Stimulated activated CD8-positive, alpha-beta memory T cell treated with anti-CD3 and anti-CD28 coated beads, Interleukin-15, amount 100 ng/mL, for 4 hours (primary cell): ENCODE measurements around the gene PIK3R6.
"Not testable (repeated sequence)": the region's sequence is repeated elsewhere in the genome, so short reads cannot be mapped to it uniquely, and the experiment has no call there.

Experiments used
- DNase-seq, 2 donors: peaks; one replicate each; pipeline ENCODE4 v3.0.0-alpha.2; 2020; ENCODE audit warnings: low read depth in 2 of 2

The PIK3R6 gene

GRCh38 chr17:8825802-8826201, 41.7 kb downstream of the PIK3R6 start:
- DNase-seq: no peak

GRCh38 chr17:8823279-8823678, 44.2 kb downstream of the PIK3R6 start:
- no peak for DNase-seq

- DNase-seq: no peak
These were observed 45.0 kb downstream of the PIK3R6 start for GRCh38 chr17:8822401-8823035.

GRCh38 chr17:8821446-8822105, 45.9 kb downstream of the PIK3R6 start:
- no peak for DNase-seq

- DNase-seq: no peak
These were observed 47.0 kb downstream of the PIK3R6 start for GRCh38 chr17:8820311-8821010.

GRCh38 chr17:8818654-8819330, 48.7 kb downstream of the PIK3R6 start:
- no peak for DNase-seq

GRCh38 chr17:8818047-8818446, 49.4 kb downstream of the PIK3R6 start:
- no peak for DNase-seq

GRCh38 chr17:8806926-8807550, 60.4 kb downstream of the PIK3R6 start:
- DNase-seq: no peak

- no peak for DNase-seq
These were observed 61.1 kb downstream of the PIK3R6 start for GRCh38 chr17:8806253-8806925.

- DNase-seq: not testable (repeated sequence)
These were observed 62.1 kb downstream of the PIK3R6 start for GRCh38 chr17:8805396-8805795.

- no peak for DNase-seq
These were observed 63.7 kb downstream of the PIK3R6 start for GRCh38 chr17:8803531-8804420.

- no peak for DNase-seq
These were observed 66.2 kb downstream of the PIK3R6 start for GRCh38 chr17:8801135-8801840.

GRCh38 chr17:8800656-8801055, 66.8 kb downstream of the PIK3R6 start:
- no peak for DNase-seq

- no peak for DNase-seq
These were observed 67.8 kb downstream of the PIK3R6 start for GRCh38 chr17:8799570-8800212.

GRCh38 chr17:8798846-8799569, 68.5 kb downstream of the PIK3R6 start, which contains the start of gene MFSD6L:
TSS of gene MFSD6L (minus strand) at chr17:8799365. CDS start at chr17:8799120, 245 bp downstream.
- DNase-seq: no peak

- DNase-seq: no peak
These were observed 69.2 kb downstream of the PIK3R6 start for GRCh38 chr17:8798176-8798845.

- DNase-seq: no peak
These were observed 69.8 kb downstream of the PIK3R6 start for GRCh38 chr17:8797621-8798175.

GRCh38 chr17:8794636-8795035, 72.8 kb downstream of the PIK3R6 start:
- DNase-seq: no peak
